PC-3 (cell line): Measurements from ENCODE around the gene NFKB1. TPM values are rescaled to one million over a fixed set of nuclear protein-coding genes. Genes with fewer than 3 reads are reported as not detected.

ENCODE experiments used
- ATAC-seq: fragments of 200-7000 bp; cut with Tn5 transposase; 2 replicates; pipeline ENCODE4 v1.9.1; 2020; ENCODE audit warnings: mild to moderate bottlenecking, moderate library complexity
- BruUV-seq: library from RNA; stranded (reverse); fragments of 400-500 nt; replicated peaks from 2 replicates; lab custom pipeline; 2021; lab: Mats Ljungman, UMichigan
- CTCF ChIA-PET: fragments of 300-600 bp; sonication (Branson Sonifier 250); formaldehyde crosslinking; loops from one replicate; lab custom pipeline; 2022; ENCODE audit warnings: antibody characterized with exemption; lab: Charles Lee
- POLR2A ChIA-PET: fragments of 300-600 bp; sonication (Branson Sonifier 250); formaldehyde crosslinking; loops from one replicate; lab custom pipeline; 2022; ENCODE audit warnings: antibody characterized with exemption; ENCODE audit not compliant: unreplicated experiment; lab: Charles Lee
- DNase-seq: peaks from one replicate; pipeline ENCODE4 v3.0.0-alpha.2; 2015
- H2AFZ ChIP-seq: fragments of 300-600 bp; sonication (generic); 2 replicates; pipeline ENCODE4 v1.6.0; 2016; ENCODE audit warnings: antibody characterized with exemption, low read length
- H3F3A ChIP-seq: fragments of 300-600 bp; sonication (generic); one replicate; pipeline ENCODE4 v1.6.0; 2017; ENCODE audit warnings: antibody characterized with exemption, low read length, control low read depth, mild to moderate bottlenecking; ENCODE audit not compliant: unreplicated experiment
- H3K27ac ChIP-seq: fragments of 300-600 bp; sonication (generic); 2 replicates; pipeline ENCODE4 v1.5.1; 2016; ENCODE audit warnings: mild to moderate bottlenecking, low read length
- H3K27me3 ChIP-seq: fragments of 300-600 bp; sonication (generic); 2 replicates; pipeline ENCODE4 v1.6.1; 2016; ENCODE audit warnings: low read length, mixed read lengths
- H3K36me3 ChIP-seq: fragments of 300-600 bp; sonication (generic); 2 replicates; pipeline ENCODE4 v1.6.1; 2016; ENCODE audit warnings: low read depth, mixed run types, low read length, mixed read lengths
- H3K4me1 ChIP-seq: fragments of 300-600 bp; sonication (generic); 2 replicates; pipeline ENCODE4 v1.5.1; 2016; ENCODE audit warnings: low read length; ENCODE audit not compliant: insufficient read depth
- H3K4me2 ChIP-seq: fragments of 300-600 bp; sonication (generic); 2 replicates; pipeline ENCODE4 v1.6.0; 2016; ENCODE audit warnings: low read length
- H3K4me3 ChIP-seq: fragments of 300-600 bp; sonication (generic); 2 replicates; pipeline ENCODE4 v1.5.1; 2016; ENCODE audit warnings: mild to moderate bottlenecking, low read length, mixed read lengths
- H3K79me2 ChIP-seq: fragments of 300-600 bp; sonication (generic); 2 replicates; pipeline ENCODE4 v1.6.1; 2017; ENCODE audit warnings: low read length, mixed read lengths
- H3K9ac ChIP-seq: fragments of 300-600 bp; sonication (generic); 2 replicates; pipeline ENCODE4 v1.6.0; 2016; ENCODE audit warnings: mild to moderate bottlenecking, low read length
- H3K9me2 ChIP-seq: fragments of 300-600 bp; sonication (generic); replicated peaks from 2 replicates; pipeline ENCODE4 v1.6.1; 2016; ENCODE audit warnings: mixed run types, low read length, mixed read lengths
- H3K9me3 ChIP-seq: fragments of 300-600 bp; sonication (generic); 2 replicates; pipeline ENCODE4 v1.6.1; 2016; ENCODE audit warnings: low read length, mixed read lengths
- H4K20me1 ChIP-seq: fragments of 300-600 bp; sonication (generic); 2 replicates; pipeline ENCODE4 v1.6.1; 2016; ENCODE audit warnings: low read length, mixed read lengths
- CTCF ChIP-seq: fragments of 300-600 bp; sonication (generic); conservative IDR thresholded peaks from 2 replicates; pipeline ENCODE4 v1.5.1; 2017; ENCODE audit warnings: antibody characterized with exemption, low read depth, mild to moderate bottlenecking, low read length
- EZH2 ChIP-seq: fragments of 300-600 bp; sonication (generic); IDR thresholded peaks from one replicate; pipeline ENCODE4 v1.6.1; 2017; ENCODE audit warnings: antibody characterized with exemption, mild to moderate bottlenecking, low read length; ENCODE audit not compliant: unreplicated experiment
- EZH2phosphoT487 ChIP-seq: fragments of 300-600 bp; sonication (generic); IDR thresholded peaks from 2 replicates; pipeline ENCODE4 v1.6.1; 2018; ENCODE audit warnings: mild to moderate bottlenecking, antibody characterized with exemption, low read length, borderline replicate concordance
- intact Hi-C: fragments of 100-400 bp; cut with micrococcal nuclease; formaldehyde crosslinking; loops from 2 replicates; pipeline ENCODE4 v1.9.0; 2023
- total RNA-seq: library from RNA; depleted of rRNA; stranded (reverse); fragments of >200 nt; gene quantifications from 2 replicates; pipeline ENCODE4 v1.2.3, GENCODE V29; 2014

Gene NFKB1
- total RNA-seq, 1 experiment from 2014 or later, result 22.2 TPM

- ATAC-seq (no peak), DNase-seq (no peak)
- Histone ChIP-seq H4K20me1 (no peaks in the 10 kb centered on the region), H3F3A (no peaks in the 10 kb centered on the region), H3K79me2 (no peaks in the 10 kb centered on the region), H3K4me3 (no peak overlapping the region), H3K36me3 (peaks cover 20% of the 10 kb centered on the region), H3K9me3 (no peaks in the 10 kb centered on the region), H3K9me2 (no peaks in the 10 kb centered on the region), H3K9ac (no peak overlapping the region), H3K27me3 (no peaks in the 10 kb centered on the region), H3K4me1 (peaks cover 30% of the 10 kb centered on the region), H2AFZ (no peak overlapping the region), H3K27ac (no peak overlapping the region), H3K4me2 (no peak overlapping the region)
- ChIA-PET CTCF (no interaction called here), POLR2A (no interaction called here)
- no TSS peak for BruUV-seq
- TF ChIP-seq CTCF (no peak), EZH2 (no peak), EZH2phosphoT487 (no peak)
- intact Hi-C loops, result no loop called here
These were observed 103.2 kb downstream of the NFKB1 start for GRCh38 chr4:102604222-102604940.

GRCh38 chr4:102606261-102606660 is 105.1 kb downstream of the NFKB1 start:
- H3K79me2 ChIP-seq, result no peaks in the 10 kb centered on the region
- no peak overlapping the region for H3K4me2 ChIP-seq
- ChIA-PET POLR2A (no interaction called here), CTCF (no interaction called here)
- H4K20me1 ChIP-seq, result no peaks in the 10 kb centered on the region
- BruUV-seq, result no TSS peak
- ATAC-seq (no peak), DNase-seq (no peak)
- H3K4me1 ChIP-seq, result peaks cover 24% of the 10 kb centered on the region
- no peak overlapping the region for H3K4me3 ChIP-seq
- H3K27ac ChIP-seq, result no peak overlapping the region
- H3K9me2 ChIP-seq, result no peaks in the 10 kb centered on the region
- intact Hi-C loops, result loop anchor here (5.0 kb wide), 1 partner anchor 34 kb away; no protein-coding TSS in a partner anchor
- no peaks in the 10 kb centered on the region for H3K27me3 ChIP-seq
- no peak for TF ChIP-seq EZH2phosphoT487
- TF ChIP-seq CTCF, result no peak
- no peak for TF ChIP-seq EZH2
- H3K9me3 ChIP-seq, result no peaks in the 10 kb centered on the region
- H3K9ac ChIP-seq, result no peak overlapping the region
- peaks cover 32% of the 10 kb centered on the region for H3K36me3 ChIP-seq
- no peaks in the 10 kb centered on the region for H3F3A ChIP-seq
- no peak overlapping the region for H2AFZ ChIP-seq

- Histone ChIP-seq H4K20me1 (no peaks in the 10 kb centered on the region), H3K27ac (peak overlapping the region; percentile 79), H3K9me2 (no peaks in the 10 kb centered on the region), H2AFZ (no peak overlapping the region), H3K4me3 (no peak overlapping the region), H3K36me3 (peaks cover 38% of the 10 kb centered on the region), H3K9me3 (no peaks in the 10 kb centered on the region), H3K4me1 (peaks cover 17% of the 10 kb centered on the region), H3K4me2 (no peak overlapping the region), H3K27me3 (no peaks in the 10 kb centered on the region), H3K9ac (no peak overlapping the region), H3F3A (no peaks in the 10 kb centered on the region), H3K79me2 (no peaks in the 10 kb centered on the region)
- no peak for TF ChIP-seq EZH2phosphoT487
- no peak for TF ChIP-seq EZH2
- TF ChIP-seq CTCF, result no peak
- peak; percentile 16 for ATAC-seq
- intact Hi-C loops, result loop anchor here (5.0 kb wide), 1 partner anchor 35 kb away; no protein-coding TSS in a partner anchor
- POLR2A ChIA-PET, result no interaction called here
- DNase-seq, result no peak
- BruUV-seq, result no TSS peak
- CTCF ChIA-PET, result no interaction called here
These were observed 105.8 kb downstream of the NFKB1 start for GRCh38 chr4:102606846-102607450.
